Measurements from ENCODE around the gene TRAPPC5. TPM values are rescaled to one million over a fixed set of nuclear protein-coding genes. Genes with fewer than 3 reads are reported as not detected.
A peak's percentile ranks its signal among the peaks of the same experiment; 100 is the strongest.

TRAPPC5 gene
- total and polyA plus RNA-seq, 10 of the 15 experiments (the other 5 are each of a cell fraction or from before 2014, with no cell fraction given): 4.2 to 210 (median 89.1) TPM

- TF ChIP-seq NR2F1 (conservative IDR thresholded peaks at IDR 0.05): no peak
- no peak for TF ChIP-seq SIN3A (IDR thresholded peaks at IDR 0.05; ENCODE audit: low read depth, low read length)
- no peak; the same call in 2 of the 3 replicates for TF ChIP-seq POU2F2 (IDR thresholded peaks at IDR 0.05; ENCODE audit: borderline replicate concordance, low read depth, low read length)
- TF ChIP-seq HSF1 (IDR thresholded peaks at IDR 0.05; ENCODE audit: low read depth, low read length): no peak
- no peak for TF ChIP-seq CREM (IDR thresholded peaks at IDR 0.05; ENCODE audit: low read depth)
- no peak for TF ChIP-seq ESRRA (IDR thresholded peaks at IDR 0.05; ENCODE audit: low read length)
- TF ChIP-seq FOXM1 (IDR thresholded peaks at IDR 0.05; ENCODE audit: low read depth, low read length): no peak
Observed at GRCh38 chr19:7685546-7686445, 5.2 kb downstream of the TRAPPC5 start (continued).

- POLR2A ChIA-PET: no interaction called here
- in situ Hi-C loops (cut with MboI) (no loop called here), intact Hi-C loops (cut with micrococcal nuclease; ENCODE audit: unreplicated experiment) (loop anchor here (10.0 kb wide), 1 partner anchor 218 kb away; the partner anchor contains the start of gene MAP2K7)
- H4K20me1 ChIP-seq (ENCODE audit: control insufficient read depth, insufficient read depth): peaks cover 2% of the 10 kb centered on the region; the same call in 1 of the 2 replicates
- H3K9me3 ChIP-seq (replicated peaks; ENCODE audit: control insufficient read depth, insufficient read depth, low read length): no peaks in the 10 kb centered on the region; the same call in 2 of the 3 replicates
- H3K4me2 ChIP-seq (ENCODE audit: control insufficient read depth, insufficient read depth): no peak overlapping the region
- ATAC-seq (peak; percentile 22), DNase-seq (ENCODE audit: low read depth, low spot score) (no peak), FAIRE-seq (no peak)
- H3K4me1 ChIP-seq (ENCODE audit: control insufficient read depth, insufficient read depth, low read length): peaks cover 9% of the 10 kb centered on the region
- H3K4me3 ChIP-seq: no peak overlapping the region
- no peak overlapping the region for H3K27ac ChIP-seq (ENCODE audit: control insufficient read depth, insufficient read depth)
- peaks cover 6 to 29% of the 10 kb centered on the region in 2 experiments; a peak in 3 of 4 replicates for H3K36me3 ChIP-seq (ENCODE audit: control insufficient read depth in 2 of 2, insufficient read depth in 2 of 2, low read length in 1 of 2)
- SMC1A ChIA-PET (ENCODE audit: uncharacterized antibody, unreplicated experiment): interaction anchor here (2.6 kb wide), 1 partner anchor 113 kb away, joined by 11 read pairs; no protein-coding TSS in a partner anchor
- RAD21 ChIA-PET (ENCODE audit: unreplicated experiment): interaction anchor here (0.8 kb wide), 1 partner anchor 14 kb away, joined by 3 read pairs; the partner anchor contains the start of gene FCER2
- TF ChIP-seq RELB (IDR thresholded peaks at IDR 0.05; ENCODE audit: low read depth) (no peak), BCL3 (IDR thresholded peaks at IDR 0.05; ENCODE audit: borderline replicate concordance, insufficient read depth, low read depth, low read length, poor library complexity, severe bottlenecking) (peak; percentile 32), CBX3 (IDR thresholded peaks at IDR 0.05; ENCODE audit: borderline replicate concordance, low read depth) (no peak), CREB1 (IDR thresholded peaks at IDR 0.05; ENCODE audit: low read depth) (0 out of 2 replicates have a peak, but pooled peaks have one; percentile 8), POLR2AphosphoS5 (IDR thresholded peaks at IDR 0.05; ENCODE audit: low read length) (peak; percentile 83), POLR2A (IDR thresholded peaks at IDR 0.05; ENCODE audit: low read depth, low read length) (peak; percentile 80), BACH1 (IDR thresholded peaks at IDR 0.05; ENCODE audit: borderline replicate concordance) (0 out of 2 replicates have a peak, but pooled peaks have one; percentile 33)
- H3K27me3 ChIP-seq (replicated peaks in 1 of 2; ENCODE audit: control insufficient read depth in 2 of 2, insufficient read depth in 2 of 2, low read length in 1 of 2): no peaks in the 10 kb centered on the region
- WGBS (ENCODE audit: insufficient coverage, insufficient replicate concordance, low lambda C conversion rate, missing lambda C conversion rate): 98% methylated on average over 12 of the region's 12 CpGs
- H2AFZ ChIP-seq (ENCODE audit: control insufficient read depth, low read depth, low read length): no peak overlapping the region
- H3K9ac ChIP-seq (ENCODE audit: control insufficient read depth, insufficient read depth, low read length): no peak overlapping the region
- peaks cover 25% of the 10 kb centered on the region for H3K79me2 ChIP-seq (ENCODE audit: control insufficient read depth, insufficient read depth, low read length)
- CTCF ChIA-PET: interaction anchor here (1.2 kb wide), 1 partner anchor 22 kb away, joined by 3 read pairs; no protein-coding TSS in a partner anchor
- BruUV-seq (replicated peaks): no TSS peak
Observed at GRCh38 chr19:7687177-7687576, 6.5 kb downstream of the TRAPPC5 start.

Data from GM12878 (cell line).